ENCODE results near the gene ANKRD13A. TPM values are rescaled to one million over a fixed set of nuclear protein-coding genes. Genes with fewer than 3 reads are reported as not detected.
A peak's percentile ranks its signal among the peaks of the same experiment; 100 is the strongest.

ANKRD13A gene
- polyA plus RNA-seq, 1 of the 3 experiments (the other 2 are of a cell fraction) = 42.8 TPM

DNA sequence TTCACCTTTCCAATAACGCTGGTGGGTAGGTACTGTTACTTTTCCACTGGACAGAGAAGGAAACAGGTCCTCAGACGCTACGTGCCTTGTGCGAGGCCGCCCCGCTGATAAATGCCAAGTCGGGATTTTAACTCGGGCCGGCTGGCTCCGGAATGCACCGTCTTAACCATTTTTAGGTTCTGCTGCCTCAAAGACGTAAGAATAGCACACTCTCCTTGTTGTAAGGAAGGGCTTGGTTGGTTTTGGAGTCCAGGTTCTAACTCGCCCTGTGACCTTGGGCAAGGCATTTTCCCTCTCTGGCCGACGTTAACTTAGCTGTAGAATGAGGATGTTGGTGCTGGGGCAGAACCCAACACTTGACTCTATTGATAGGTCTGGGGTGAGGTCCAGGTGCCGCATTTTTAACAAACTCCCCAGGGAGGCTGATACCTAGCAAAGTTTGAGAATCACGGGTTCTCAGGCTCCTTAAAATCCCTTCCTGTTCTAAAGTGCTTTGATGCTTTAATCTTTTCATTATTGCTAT lies 814 bp downstream of the ANKRD13A start:
- H3K79me2 ChIP-seq (ENCODE audit: insufficient read depth) = peaks cover 68% of the 10 kb centered on the region
- H2AFZ ChIP-seq (ENCODE audit: low read depth) = peak overlapping the region; percentile 17; the same call in 1 of the 2 replicates

GRCh38 chr12:110001596-110001995 lies 2.4 kb downstream of the ANKRD13A start:
- peaks cover 0 to 8% of the 10 kb centered on the region in 2 experiments for H3K36me3 ChIP-seq (replicated peaks in 1 of 2; ENCODE audit: control insufficient read depth in 1 of 2, insufficient read depth in 2 of 2, low read length in 1 of 2)
- POLR2A ChIA-PET = no interaction called here
- CTCF ChIA-PET = interaction anchor here (1.2 kb wide), 1 partner anchor 38 kb away, joined by 3 read pairs; no protein-coding TSS in a partner anchor
- no peaks in the 10 kb centered on the region for H3K27me3 ChIP-seq (ENCODE audit: insufficient read depth)
- peak overlapping the region; percentile 83 for H3K4me2 ChIP-seq
- peak overlapping the region; percentile 38; the same call in 1 of the 2 replicates for H3K9ac ChIP-seq
- H2AFZ ChIP-seq (ENCODE audit: low read depth) = no peak overlapping the region
- peaks cover 7% of the 10 kb centered on the region for H3F3A ChIP-seq (replicated peaks; ENCODE audit: insufficient read depth)
- H3K9me3 ChIP-seq = no peaks in the 10 kb centered on the region
- WGBS (ENCODE audit: low lambda C conversion rate) = 10% methylated on average over 4 of the region's 4 CpGs
- peak overlapping the region in 1 of 2 experiments; percentile 86; a peak in 2 of 4 replicates for H3K27ac ChIP-seq (ENCODE audit: low read depth in 2 of 2, low read length in 1 of 2)
- no peaks in the 10 kb centered on the region for H3K9me2 ChIP-seq
- DNase-seq = no peak
- H3K4me3 ChIP-seq (ENCODE audit: low read depth in 2 of 2, low read length in 1 of 2) = 0 out of 4 replicates have a peak overlapping the region, but pooled peaks of 1 of the 2 experiments have one; percentile 72
- H3K79me2 ChIP-seq (ENCODE audit: insufficient read depth) = peaks cover 72% of the 10 kb centered on the region
- no peaks in the 10 kb centered on the region for H4K20me1 ChIP-seq (ENCODE audit: insufficient read depth)
- H3K4me1 ChIP-seq (ENCODE audit: control insufficient read depth in 1 of 2, insufficient read depth in 2 of 2, low read depth in 1 of 2, low read length in 1 of 2) = peaks cover 16 to 23% of the 10 kb centered on the region in 2 experiments; a peak in 3 of 4 replicates
- TF ChIP-seq CHD2 (IDR thresholded peaks at IDR 0.05; ENCODE audit: low read length, partially characterized antibody) (no peak), GATA2 (CRISPR knock-in tag; IDR thresholded peaks at IDR 0.05) (no peak), TAF1 (IDR thresholded peaks at IDR 0.05; ENCODE audit: borderline replicate concordance, low read depth, low read length) (0 out of 2 replicates have a peak, but pooled peaks have one; percentile 18), MEF2A (IDR thresholded peaks at IDR 0.05; ENCODE audit: borderline replicate concordance, low read depth) (peak; percentile 56; the same call in 1 of the 2 replicates), SMC3 (IDR thresholded peaks at IDR 0.05; ENCODE audit: low read depth, low read length) (no peak), TCF12 (IDR thresholded peaks at IDR 0.05) (peak; percentile 87), JUND (IDR thresholded peaks at IDR 0.05) (peak; percentile 88), ELF1 (IDR thresholded peaks at IDR 0.05) (peak; percentile 10; the same call in 1 of the 2 replicates), FOSL2 (IDR thresholded peaks at IDR 0.05; ENCODE audit: borderline replicate concordance, low read depth) (peak; percentile 95), MXI1 (IDR thresholded peaks at IDR 0.05; ENCODE audit: low read depth, low read length) (no peak), RFX5 (IDR thresholded peaks at IDR 0.05; ENCODE audit: low read length) (no peak), YY1 (IDR thresholded peaks at IDR 0.05; ENCODE audit: low read depth) (no peak), FOXJ3 (CRISPR knock-in tag; IDR thresholded peaks at IDR 0.05) (no peak)
- TF ChIP-seq, protein P1, sequence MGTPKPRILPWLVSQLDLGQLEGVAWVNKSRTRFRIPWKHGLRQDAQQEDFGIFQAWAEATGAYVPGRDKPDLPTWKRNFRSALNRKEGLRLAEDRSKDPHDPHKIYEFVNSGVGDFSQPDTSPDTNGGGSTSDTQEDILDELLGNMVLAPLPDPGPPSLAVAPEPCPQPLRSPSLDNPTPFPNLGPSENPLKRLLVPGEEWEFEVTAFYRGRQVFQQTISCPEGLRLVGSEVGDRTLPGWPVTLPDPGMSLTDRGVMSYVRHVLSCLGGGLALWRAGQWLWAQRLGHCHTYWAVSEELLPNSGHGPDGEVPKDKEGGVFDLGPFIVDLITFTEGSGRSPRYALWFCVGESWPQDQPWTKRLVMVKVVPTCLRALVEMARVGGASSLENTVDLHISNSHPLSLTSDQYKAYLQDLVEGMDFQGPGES (IDR thresholded peaks at IDR 0.05; ENCODE audit: low read depth, low read length) = no peak
- TF ChIP-seq, protein P2, sequence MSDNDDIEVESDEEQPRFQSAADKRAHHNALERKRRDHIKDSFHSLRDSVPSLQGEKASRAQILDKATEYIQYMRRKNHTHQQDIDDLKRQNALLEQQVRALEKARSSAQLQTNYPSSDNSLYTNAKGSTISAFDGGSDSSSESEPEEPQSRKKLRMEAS (IDR thresholded peaks at IDR 0.05; ENCODE audit: low read depth) = peak; percentile 64; the same call in 1 of the 2 replicates
- TF ChIP-seq, protein P3, sequence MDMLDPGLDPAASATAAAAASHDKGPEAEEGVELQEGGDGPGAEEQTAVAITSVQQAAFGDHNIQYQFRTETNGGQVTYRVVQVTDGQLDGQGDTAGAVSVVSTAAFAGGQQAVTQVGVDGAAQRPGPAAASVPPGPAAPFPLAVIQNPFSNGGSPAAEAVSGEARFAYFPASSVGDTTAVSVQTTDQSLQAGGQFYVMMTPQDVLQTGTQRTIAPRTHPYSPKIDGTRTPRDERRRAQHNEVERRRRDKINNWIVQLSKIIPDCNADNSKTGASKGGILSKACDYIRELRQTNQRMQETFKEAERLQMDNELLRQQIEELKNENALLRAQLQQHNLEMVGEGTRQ (IDR thresholded peaks at IDR 0.05; ENCODE audit: borderline replicate concordance, low read depth, low read length) = no peak
- TF ChIP-seq, protein P4, sequence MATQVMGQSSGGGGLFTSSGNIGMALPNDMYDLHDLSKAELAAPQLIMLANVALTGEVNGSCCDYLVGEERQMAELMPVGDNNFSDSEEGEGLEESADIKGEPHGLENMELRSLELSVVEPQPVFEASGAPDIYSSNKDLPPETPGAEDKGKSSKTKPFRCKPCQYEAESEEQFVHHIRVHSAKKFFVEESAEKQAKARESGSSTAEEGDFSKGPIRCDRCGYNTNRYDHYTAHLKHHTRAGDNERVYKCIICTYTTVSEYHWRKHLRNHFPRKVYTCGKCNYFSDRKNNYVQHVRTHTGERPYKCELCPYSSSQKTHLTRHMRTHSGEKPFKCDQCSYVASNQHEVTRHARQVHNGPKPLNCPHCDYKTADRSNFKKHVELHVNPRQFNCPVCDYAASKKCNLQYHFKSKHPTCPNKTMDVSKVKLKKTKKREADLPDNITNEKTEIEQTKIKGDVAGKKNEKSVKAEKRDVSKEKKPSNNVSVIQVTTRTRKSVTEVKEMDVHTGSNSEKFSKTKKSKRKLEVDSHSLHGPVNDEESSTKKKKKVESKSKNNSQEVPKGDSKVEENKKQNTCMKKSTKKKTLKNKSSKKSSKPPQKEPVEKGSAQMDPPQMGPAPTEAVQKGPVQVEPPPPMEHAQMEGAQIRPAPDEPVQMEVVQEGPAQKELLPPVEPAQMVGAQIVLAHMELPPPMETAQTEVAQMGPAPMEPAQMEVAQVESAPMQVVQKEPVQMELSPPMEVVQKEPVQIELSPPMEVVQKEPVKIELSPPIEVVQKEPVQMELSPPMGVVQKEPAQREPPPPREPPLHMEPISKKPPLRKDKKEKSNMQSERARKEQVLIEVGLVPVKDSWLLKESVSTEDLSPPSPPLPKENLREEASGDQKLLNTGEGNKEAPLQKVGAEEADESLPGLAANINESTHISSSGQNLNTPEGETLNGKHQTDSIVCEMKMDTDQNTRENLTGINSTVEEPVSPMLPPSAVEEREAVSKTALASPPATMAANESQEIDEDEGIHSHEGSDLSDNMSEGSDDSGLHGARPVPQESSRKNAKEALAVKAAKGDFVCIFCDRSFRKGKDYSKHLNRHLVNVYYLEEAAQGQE (IDR thresholded peaks at IDR 0.05; ENCODE audit: low read depth, low read length) = no peak
- TF ChIP-seq, protein P5, sequence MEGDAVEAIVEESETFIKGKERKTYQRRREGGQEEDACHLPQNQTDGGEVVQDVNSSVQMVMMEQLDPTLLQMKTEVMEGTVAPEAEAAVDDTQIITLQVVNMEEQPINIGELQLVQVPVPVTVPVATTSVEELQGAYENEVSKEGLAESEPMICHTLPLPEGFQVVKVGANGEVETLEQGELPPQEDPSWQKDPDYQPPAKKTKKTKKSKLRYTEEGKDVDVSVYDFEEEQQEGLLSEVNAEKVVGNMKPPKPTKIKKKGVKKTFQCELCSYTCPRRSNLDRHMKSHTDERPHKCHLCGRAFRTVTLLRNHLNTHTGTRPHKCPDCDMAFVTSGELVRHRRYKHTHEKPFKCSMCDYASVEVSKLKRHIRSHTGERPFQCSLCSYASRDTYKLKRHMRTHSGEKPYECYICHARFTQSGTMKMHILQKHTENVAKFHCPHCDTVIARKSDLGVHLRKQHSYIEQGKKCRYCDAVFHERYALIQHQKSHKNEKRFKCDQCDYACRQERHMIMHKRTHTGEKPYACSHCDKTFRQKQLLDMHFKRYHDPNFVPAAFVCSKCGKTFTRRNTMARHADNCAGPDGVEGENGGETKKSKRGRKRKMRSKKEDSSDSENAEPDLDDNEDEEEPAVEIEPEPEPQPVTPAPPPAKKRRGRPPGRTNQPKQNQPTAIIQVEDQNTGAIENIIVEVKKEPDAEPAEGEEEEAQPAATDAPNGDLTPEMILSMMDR (IDR thresholded peaks at IDR 0.05) = no peak

More for the DNA sequence above, 814 bp downstream of the ANKRD13A start:
- no peaks in the 10 kb centered on the region for H3K27me3 ChIP-seq (ENCODE audit: insufficient read depth)
- H3K9me2 ChIP-seq = no peaks in the 10 kb centered on the region
- WGBS (ENCODE audit: low lambda C conversion rate) = 7% methylated on average over 17 of the region's 17 CpGs
- H3K9me3 ChIP-seq = no peaks in the 10 kb centered on the region
- peaks cover 0 to 3% of the 10 kb centered on the region in 2 experiments for H3K36me3 ChIP-seq (replicated peaks in 1 of 2; ENCODE audit: control insufficient read depth in 1 of 2, insufficient read depth in 2 of 2, low read length in 1 of 2)
- H3K4me3 ChIP-seq (ENCODE audit: low read depth in 2 of 2, low read length in 1 of 2) = peak overlapping the region; percentile 72 to 81
- DNase-seq = no peak
- CTCF ChIA-PET = interaction anchor here (1.7 kb wide), 1 partner anchor 33 kb away, joined by 4 read pairs; no protein-coding TSS in a partner anchor
- TF ChIP-seq, protein P2 (IDR thresholded peaks at IDR 0.05; ENCODE audit: low read depth) = 0 out of 2 replicates have a peak, but pooled peaks have one; percentile 20
- TF ChIP-seq ELF1 (IDR thresholded peaks at IDR 0.05) = no peak
- H3K9ac ChIP-seq = peak overlapping the region; percentile 90
- H3K27ac ChIP-seq (ENCODE audit: low read depth in 2 of 2, low read length in 1 of 2) = peak overlapping the region in 1 of 2 experiments; percentile 86; a peak in 2 of 4 replicates
- peak overlapping the region; percentile 83 for H3K4me2 ChIP-seq
- H3K4me1 ChIP-seq (ENCODE audit: control insufficient read depth in 1 of 2, insufficient read depth in 2 of 2, low read depth in 1 of 2, low read length in 1 of 2) = peaks cover 21 to 24% of the 10 kb centered on the region in 2 experiments
- POLR2A ChIA-PET = no interaction called here
- peaks cover 7% of the 10 kb centered on the region for H3F3A ChIP-seq (replicated peaks; ENCODE audit: insufficient read depth)
- peaks cover under 1% of the 10 kb centered on the region for H4K20me1 ChIP-seq (ENCODE audit: insufficient read depth)

Measured in SK-N-SH (cell line).